Activated CD4-positive, alpha-beta T cell treated with anti-CD3 and anti-CD28 coated beads, Interleukin-2, Interleukin-4, amounts not matched to agents 100 ng/mL and 50 ng/mL, durations not matched to agents 16 hours and 8 hours (primary cell): ENCODE data around the gene USP13.
"Not testable (repeated sequence)": the region's sequence is repeated elsewhere in the genome, so short reads cannot be mapped to it uniquely, and the experiment has no call there.

Experiments
- DNase-seq: peaks from one replicate; pipeline ENCODE4 v3.0.0-alpha.2; 2020; ENCODE audit warnings: low spot score

Gene USP13

DNA sequence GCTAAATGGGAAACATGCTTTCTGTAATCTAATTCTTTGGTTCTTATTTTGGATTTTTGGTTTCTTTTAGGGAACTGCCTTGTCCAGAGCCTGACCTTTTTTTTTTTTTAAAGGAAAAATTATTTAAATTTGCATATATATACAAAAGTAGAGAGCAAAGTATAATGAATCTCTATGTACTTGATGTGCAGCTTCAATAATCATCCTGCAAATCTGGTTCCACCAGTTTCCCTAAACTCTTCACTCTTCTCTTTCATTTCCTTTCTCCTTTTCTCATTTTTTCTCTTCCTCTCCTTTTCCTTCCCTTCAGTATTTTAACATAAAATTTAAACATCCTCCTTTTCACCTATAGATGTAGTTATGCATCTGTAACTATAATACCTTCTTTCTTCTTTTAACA is 82.5 kb downstream of the USP13 start:
- no peak for DNase-seq

- no peak for DNase-seq
These were observed 86.2 kb downstream of the USP13 start for GRCh38 chr3:179738998-179739397.

GRCh38 chr3:179739816-179740594 is 87.2 kb downstream of the USP13 start:
- DNase-seq: no peak

DNA sequence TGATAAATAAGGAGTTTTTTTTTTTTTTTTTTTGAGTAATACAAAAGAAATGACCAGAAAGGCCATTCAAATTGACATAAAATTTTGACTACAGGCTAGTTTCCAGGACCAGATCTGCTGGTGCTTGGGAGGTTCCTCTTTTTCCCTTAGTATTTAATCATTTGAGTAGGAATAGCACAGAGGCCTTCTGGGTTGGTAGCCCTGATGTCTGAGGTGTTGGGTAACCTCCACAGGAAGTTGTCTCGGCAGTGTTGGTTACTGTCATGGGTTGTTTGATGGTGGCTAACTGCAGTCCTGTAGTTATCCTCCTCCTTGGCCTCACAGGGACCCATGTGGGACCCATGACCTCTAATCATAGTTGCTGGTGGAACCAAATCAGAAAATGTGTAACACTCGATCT is 91.1 kb downstream of the USP13 start:
- DNase-seq: no peak

DNA sequence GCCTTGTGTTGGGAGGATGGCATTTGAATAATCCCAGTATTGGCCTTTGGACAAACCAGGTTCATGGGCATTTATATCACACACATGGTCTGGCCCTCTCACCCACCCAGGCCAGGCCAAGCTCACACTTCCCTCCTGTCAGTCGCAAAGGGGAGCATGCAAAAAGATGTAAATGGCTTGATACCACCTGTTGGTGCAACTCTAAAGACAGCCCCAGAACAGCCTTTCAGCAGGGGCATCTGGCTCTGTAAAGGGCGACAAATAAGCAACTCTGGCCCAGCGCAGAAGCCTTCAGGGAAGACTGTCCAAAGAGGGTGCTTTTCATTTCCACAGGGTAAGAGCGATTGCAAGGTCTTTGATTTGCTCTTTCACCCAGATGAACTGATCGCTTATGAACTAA is 91.8 kb downstream of the USP13 start:
- no peak for DNase-seq

DNA sequence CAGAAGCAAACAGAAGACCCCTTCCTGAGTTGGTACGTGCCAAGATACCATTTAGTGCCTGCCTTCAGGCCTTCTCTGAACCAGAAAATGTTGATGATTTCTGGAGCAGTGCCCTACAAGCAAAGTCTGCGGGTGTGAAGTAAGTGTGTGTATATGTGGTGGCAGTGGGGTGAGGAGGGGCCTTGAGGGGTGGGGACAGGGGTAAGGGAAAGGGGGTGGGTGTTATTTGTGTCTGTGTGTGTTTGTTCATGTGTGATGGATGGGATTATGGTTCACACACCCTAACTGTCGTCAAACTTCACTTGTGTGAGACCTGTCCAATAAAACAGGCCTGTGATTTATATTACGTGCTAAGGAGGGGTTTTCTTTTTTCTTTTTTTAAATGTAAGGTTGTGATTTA is 92.2 kb downstream of the USP13 start:
- no peak for DNase-seq

GRCh38 chr3:179745716-179746115 is 92.9 kb downstream of the USP13 start:
- no peak for DNase-seq

- DNase-seq: peak; percentile 17
These were observed 98.0 kb downstream of the USP13 start for GRCh38 chr3:179750720-179751328.

DNA sequence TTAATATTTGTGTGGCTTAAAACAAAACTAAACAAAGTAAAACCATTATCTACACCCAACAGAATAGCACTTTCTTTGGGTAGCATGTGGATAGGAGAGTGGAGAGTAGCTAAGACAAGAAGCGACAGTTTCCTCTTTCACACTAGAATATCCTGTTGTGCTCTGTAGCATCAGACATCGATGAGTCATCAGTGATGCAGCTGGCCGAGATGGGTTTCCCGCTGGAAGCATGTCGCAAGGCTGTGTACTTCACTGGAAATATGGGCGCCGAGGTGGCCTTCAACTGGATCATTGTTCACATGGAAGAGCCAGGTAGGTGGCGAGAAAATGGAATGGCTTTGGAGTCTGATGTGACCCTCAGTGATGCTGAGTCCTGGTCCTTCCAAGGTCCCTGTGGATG is 108.1 kb downstream of the USP13 start:
- DNase-seq: no peak

GRCh38 chr3:179765396-179765795 is 112.6 kb downstream of the USP13 start:
- DNase-seq: no peak

DNA sequence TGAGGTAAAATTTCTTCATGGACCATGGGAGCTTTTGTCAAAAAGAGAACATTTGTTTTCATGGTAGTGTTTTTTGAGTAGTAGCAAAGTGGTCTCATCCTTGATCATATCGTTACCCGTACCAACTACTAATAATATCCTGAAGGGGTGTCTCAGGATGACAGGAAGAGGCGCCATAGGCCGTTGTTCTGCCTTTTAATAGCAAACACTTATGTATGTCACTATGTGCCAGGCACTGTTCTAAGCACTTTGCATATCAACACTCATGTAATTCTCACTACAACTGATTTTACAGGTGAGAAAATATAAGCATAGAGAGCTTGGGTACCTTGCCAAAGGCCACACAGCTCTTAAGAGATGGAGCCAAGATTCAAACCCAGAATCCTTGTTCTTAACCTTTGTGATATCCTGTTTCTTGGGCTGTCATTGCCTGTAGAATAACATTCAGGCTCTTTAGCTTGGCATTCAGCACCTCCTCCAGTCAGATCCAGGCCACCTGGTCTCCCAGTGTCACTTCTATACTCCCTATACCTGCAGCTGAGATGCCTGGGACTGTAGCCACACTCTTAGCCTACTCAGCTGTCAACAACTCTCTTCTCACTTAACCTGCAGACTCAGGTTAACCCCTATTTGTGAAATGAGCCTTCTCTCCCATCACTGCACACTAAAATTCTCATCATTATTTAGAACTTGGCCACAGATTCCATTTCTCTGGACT is 113.7 kb downstream of the USP13 start:
- no peak for DNase-seq

DNA sequence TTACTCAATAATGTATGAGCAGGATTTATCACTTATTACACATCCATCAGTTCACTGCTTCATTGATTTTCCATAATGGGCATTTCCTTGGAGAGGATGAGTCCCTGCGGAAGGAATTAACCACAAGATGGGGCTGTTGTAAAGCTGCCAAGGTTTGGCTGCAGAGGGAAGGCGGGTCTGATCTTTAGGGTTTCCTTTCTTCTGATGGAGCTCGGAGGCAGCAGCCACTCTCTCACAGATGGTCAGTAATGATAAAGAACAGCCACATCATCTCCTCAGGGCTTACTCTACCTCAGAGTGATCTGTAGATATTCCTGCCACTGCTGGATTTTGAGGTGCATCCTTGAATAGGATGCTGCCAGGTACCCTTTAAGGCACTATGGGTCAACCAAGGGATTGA is 115.2 kb downstream of the USP13 start:
- DNase-seq: no peak

DNA sequence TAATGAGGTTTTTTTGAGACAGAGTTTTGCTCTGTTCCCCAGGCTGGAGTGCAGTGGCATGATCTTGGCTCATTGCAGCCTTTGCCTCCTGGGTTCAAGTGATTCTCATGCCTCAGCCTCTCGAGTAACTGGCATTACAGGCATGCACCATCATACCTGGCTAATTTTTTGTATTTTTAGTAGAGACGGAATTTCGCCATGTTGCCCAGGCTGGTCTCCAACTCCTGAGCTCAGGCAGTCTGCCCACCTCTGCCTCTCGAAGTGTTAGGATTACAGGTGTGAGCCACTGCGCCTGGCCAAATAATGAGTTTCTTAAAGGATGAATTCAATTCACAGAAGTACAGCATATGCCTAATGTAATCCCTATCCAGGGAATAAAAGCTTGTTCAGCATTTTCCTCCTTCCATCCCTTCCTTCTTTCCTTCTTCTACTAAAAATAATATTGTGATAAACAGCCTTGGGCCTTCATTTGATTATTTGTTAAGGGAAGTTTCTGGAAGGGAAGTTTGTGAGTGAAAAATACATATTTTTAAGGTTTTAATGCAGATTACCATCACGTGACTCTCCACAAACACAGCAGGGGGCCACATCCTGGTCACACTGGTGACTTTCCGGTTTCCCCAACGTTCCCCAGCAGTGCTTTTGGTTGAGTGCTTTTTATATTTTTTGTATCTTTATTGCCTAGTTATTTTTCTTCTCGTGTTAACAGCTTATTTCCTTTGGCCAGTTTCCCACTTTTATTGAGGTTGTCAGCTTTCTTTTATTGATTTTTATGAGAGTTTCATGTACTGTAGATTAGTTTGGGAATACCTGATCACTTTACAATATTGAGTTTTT is 116.8 kb downstream of the USP13 start:
- no peak for DNase-seq

GRCh38 chr3:179771797-179772196 is 119.0 kb downstream of the USP13 start:
- no peak for DNase-seq

GRCh38 chr3:179772297-179772696 is 119.5 kb downstream of the USP13 start:
- no peak for DNase-seq

- no peak for DNase-seq
These were observed 122.7 kb downstream of the USP13 start for GRCh38 chr3:179775416-179776122.

GRCh38 chr3:179782841-179783240 is 130.0 kb downstream of the USP13 start:
- DNase-seq: not testable (repeated sequence)

GRCh38 chr3:179788996-179789395 is 136.2 kb downstream of the USP13 start:
- no peak for DNase-seq

GRCh38 chr3:179791793-179792192 is 139.0 kb downstream of the USP13 start:
- no peak for DNase-seq

- DNase-seq: no peak
These were observed 141.5 kb downstream of the USP13 start for GRCh38 chr3:179794355-179794754.

GRCh38 chr3:179796421-179796820 is 143.6 kb downstream of the USP13 start:
- DNase-seq: no peak

DNA sequence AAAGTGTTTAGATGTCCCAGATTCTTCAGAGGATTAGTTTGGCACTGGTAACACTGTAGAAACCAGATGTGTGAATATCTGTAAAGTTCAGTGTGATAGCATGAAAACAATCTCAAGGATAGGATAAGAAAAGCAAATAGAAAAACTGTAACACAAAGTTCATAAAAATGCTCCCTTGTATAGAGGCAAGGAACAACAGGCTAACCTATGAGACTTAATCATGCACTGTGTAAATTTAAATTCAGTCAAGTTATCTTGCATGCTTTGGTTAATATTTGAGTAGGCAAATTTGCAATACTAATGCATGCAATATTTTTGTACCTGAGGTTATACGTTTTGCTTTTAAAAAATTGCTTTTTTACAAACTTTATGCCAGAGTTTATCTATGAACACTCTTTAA is 144.4 kb downstream of the USP13 start:
- DNase-seq: no peak
